ENCODE results near the gene HSPA1B. TPM values are rescaled to one million over a fixed set of nuclear protein-coding genes. Genes with fewer than 3 reads are reported as not detected.

Gene HSPA1B
- total RNA-seq, 4 donors from 2014 or later: 378 to 549 (median 420) TPM

- 55 to 63% methylated on average over 4 of the region's 4 CpGs for WGBS, 2 donors
- H3K4me3 ChIP-seq (ENCODE audit: low read depth, poor library complexity, severe bottlenecking): no peak overlapping the region
- intact Hi-C loops (cut with DNase I; ENCODE audit: low total_unique reads): no loop called here
- no peak for DNase-seq (ENCODE audit: low spot score in 2 of 2)
- TF ChIP-seq CTCF (IDR thresholded peaks at IDR 0.05) (no peak), POLR2A (IDR thresholded peaks at IDR 0.05) (no peak)
Measured at GRCh38 chr6:31874084-31874670, 46.6 kb downstream of the HSPA1B start.

- no peak for TF ChIP-seq CTCF (IDR thresholded peaks at IDR 0.05)
- TF ChIP-seq POLR2A (IDR thresholded peaks at IDR 0.05): no peak
- WGBS, 2 donors: 84 to 85% methylated on average over 5 of the region's 5 CpGs
- intact Hi-C loops (cut with DNase I; ENCODE audit: low total_unique reads): no loop called here
- no peak for DNase-seq (ENCODE audit: low spot score in 2 of 2)
- no peak overlapping the region for H3K4me3 ChIP-seq (ENCODE audit: low read depth, poor library complexity, severe bottlenecking)
Measured at GRCh38 chr6:31874836-31875572, 47.5 kb downstream of the HSPA1B start.

DNA sequence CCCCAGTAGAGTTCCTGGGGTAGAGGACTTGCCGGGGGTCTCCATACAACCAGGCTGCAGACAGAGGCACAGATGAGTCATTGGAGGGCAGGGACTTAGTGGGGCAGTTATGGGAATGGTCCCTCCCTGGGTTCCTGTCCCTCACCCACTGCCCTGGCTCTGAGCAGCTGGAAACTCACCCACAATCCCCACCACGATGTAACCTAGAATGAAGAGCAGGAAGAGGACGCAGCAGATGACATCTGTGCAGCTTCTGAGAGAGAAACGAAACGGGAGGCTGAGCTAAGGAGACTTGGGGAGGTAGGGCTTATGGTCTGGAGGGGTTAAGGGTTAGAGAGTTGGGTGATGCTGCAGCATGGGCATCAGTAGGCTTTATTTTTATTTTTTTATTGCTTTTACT lies 48.3 kb downstream of the HSPA1B start:
- DNase-seq (ENCODE audit: low spot score in 2 of 2): no peak
- 66 to 70% methylated on average over 5 of the region's 5 CpGs for WGBS, 2 donors
- intact Hi-C loops (cut with DNase I; ENCODE audit: low total_unique reads): no loop called here
- no peak overlapping the region for H3K4me3 ChIP-seq (ENCODE audit: low read depth, poor library complexity, severe bottlenecking)
- no peak for TF ChIP-seq CTCF (IDR thresholded peaks at IDR 0.05)
- no peak for TF ChIP-seq POLR2A (IDR thresholded peaks at IDR 0.05)

DNA sequence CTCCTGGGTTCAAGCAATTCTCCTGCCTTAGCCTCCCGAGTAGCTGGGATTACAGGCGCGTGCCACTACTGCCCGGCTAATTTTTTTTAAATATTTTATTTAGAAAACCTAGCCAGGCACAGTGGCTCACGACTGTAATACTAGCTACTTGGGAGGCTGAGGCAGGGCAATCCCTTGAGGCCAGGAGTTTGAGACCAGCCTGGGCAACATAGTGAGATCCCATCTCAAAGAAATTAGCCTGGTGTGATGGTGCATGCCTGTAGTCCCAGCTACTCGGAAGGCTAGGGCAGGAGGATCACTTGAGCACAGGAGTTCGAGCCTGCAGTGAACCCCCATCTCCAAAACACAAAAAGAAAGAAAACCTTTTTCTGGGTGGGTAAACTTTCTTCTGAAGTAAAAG lies 48.8 kb downstream of the HSPA1B start:
- TF ChIP-seq POLR2A (IDR thresholded peaks at IDR 0.05) (no peak), CTCF (IDR thresholded peaks at IDR 0.05) (no peak)
- no peak for DNase-seq (ENCODE audit: low spot score in 2 of 2)
- intact Hi-C loops (cut with DNase I; ENCODE audit: low total_unique reads): no loop called here
- 89 to 93% methylated on average over 7 of the region's 7 CpGs for WGBS, 2 donors
- H3K4me3 ChIP-seq (ENCODE audit: low read depth, poor library complexity, severe bottlenecking): no peak overlapping the region

GRCh38 chr6:31877125-31877650 lies 49.6 kb downstream of the HSPA1B start:
- no peak for DNase-seq (ENCODE audit: low spot score in 2 of 2)
- WGBS, 2 donors: 64 to 76% methylated on average over 3 of the region's 3 CpGs
- TF ChIP-seq POLR2A (IDR thresholded peaks at IDR 0.05) (no peak), CTCF (IDR thresholded peaks at IDR 0.05) (no peak)
- no peak overlapping the region for H3K4me3 ChIP-seq (ENCODE audit: low read depth, poor library complexity, severe bottlenecking)
- intact Hi-C loops (cut with DNase I; ENCODE audit: low total_unique reads): no loop called here

All from lower leg skin (tissue), 4 donors.